Neural crest cell (in vitro differentiated cells): ENCODE measurements around the gene NFE2L1. TPM values are rescaled to one million over a fixed set of nuclear protein-coding genes. Genes with fewer than 3 reads are reported as not detected.
A peak's percentile ranks its signal among the peaks of the same experiment; 100 is the strongest.
"Not testable (repeated sequence)": the region's sequence is repeated elsewhere in the genome, so short reads cannot be mapped to it uniquely, and the experiment has no call there.

Experiments used
- DNase-seq: peaks from one replicate; pipeline ENCODE4 v3.0.0; 2021; ENCODE audit warnings: low read depth, mixed read lengths, low spot score
- H3K27ac Mint-ChIP-seq: one replicate; pipeline ENCODE4 v1.8.0; 2021; ENCODE audit warnings: mild to moderate bottlenecking, mixed read lengths; ENCODE audit not compliant: unreplicated experiment
- H3K27me3 Mint-ChIP-seq: 2 replicates; pipeline ENCODE4 v1.8.0; 2021; ENCODE audit warnings: low read depth, mild to moderate bottlenecking, mixed read lengths
- H3K36me3 Mint-ChIP-seq: 2 replicates; pipeline ENCODE4 v1.8.0; 2021; ENCODE audit warnings: low read depth, mild to moderate bottlenecking, mixed read lengths
- H3K4me1 Mint-ChIP-seq: 2 replicates; pipeline ENCODE4 v1.8.0; 2021; ENCODE audit warnings: mixed read lengths
- H3K4me3 Mint-ChIP-seq: one replicate; pipeline ENCODE4 v1.8.0; 2021; ENCODE audit warnings: mild to moderate bottlenecking, mixed read lengths
- H3K9me3 Mint-ChIP-seq: 2 replicates; pipeline ENCODE4 v1.8.0; 2021; ENCODE audit warnings: mixed read lengths
- CTCF ChIP-seq: fragments of 200-600 bp; sonication (generic); conservative IDR thresholded peaks from 2 replicates; pipeline ENCODE4 v1.5.0; 2021; ENCODE audit warnings: antibody characterized with exemption, mild to moderate bottlenecking
- total RNA-seq: library from RNA; stranded (reverse); gene quantifications from 2 replicates; pipeline ENCODE4 v1.2.1, GENCODE V29; 2021

The NFE2L1 gene
- total RNA-seq, 1 donor from 2014 or later, result 121 TPM

GRCh38 chr17:48027322-48027981, 20.7 kb upstream of the NFE2L1 start:
- no peak for TF ChIP-seq CTCF
- Mint-ChIP-seq H3K9me3 (no peaks in the 10 kb centered on the region), H3K36me3 (no peaks in the 10 kb centered on the region), H3K27me3 (peaks cover 11% of the 10 kb centered on the region), H3K4me3 (no peak overlapping the region), H3K4me1 (peaks cover 36% of the 10 kb centered on the region), H3K27ac (no peak overlapping the region)
- DNase-seq, result no peak

GRCh38 chr17:48028736-48029135, 19.4 kb upstream of the NFE2L1 start:
- Mint-ChIP-seq H3K27me3 (peaks cover 19% of the 10 kb centered on the region), H3K9me3 (no peaks in the 10 kb centered on the region), H3K4me1 (peaks cover 27% of the 10 kb centered on the region)

GRCh38 chr17:48030531-48030930, 17.6 kb upstream of the NFE2L1 start:
- Mint-ChIP-seq H3K27ac (no peak overlapping the region), H3K4me1 (peaks cover 13% of the 10 kb centered on the region), H3K9me3 (no peaks in the 10 kb centered on the region), H3K36me3 (no peaks in the 10 kb centered on the region), H3K4me3 (no peak overlapping the region), H3K27me3 (peaks cover 15% of the 10 kb centered on the region)
- TF ChIP-seq CTCF, result no peak
- DNase-seq, result no peak

More at GRCh38 chr17:48028736-48029135, 19.4 kb upstream of the NFE2L1 start:
- TF ChIP-seq CTCF, result no peak
- no peak overlapping the region for H3K27ac Mint-ChIP-seq
- H3K36me3 Mint-ChIP-seq, result no peaks in the 10 kb centered on the region
- H3K4me3 Mint-ChIP-seq, result no peak overlapping the region
- no peak for DNase-seq

- Mint-ChIP-seq H3K27me3 (peaks cover 21% of the 10 kb centered on the region), H3K36me3 (no peaks in the 10 kb centered on the region), H3K4me1 (no peaks in the 10 kb centered on the region), H3K27ac (peak overlapping the region; percentile 88), H3K4me3 (no peak overlapping the region), H3K9me3 (no peaks in the 10 kb centered on the region)
- DNase-seq, result no peak
- no peak for TF ChIP-seq CTCF
Measured at GRCh38 chr17:48031966-48032365, 16.2 kb upstream of the NFE2L1 start.

- not testable (repeated sequence) for H3K36me3 Mint-ChIP-seq, DNase-seq, H3K9me3 Mint-ChIP-seq, H3K27ac Mint-ChIP-seq, H3K4me1 Mint-ChIP-seq, H3K4me3 Mint-ChIP-seq
- peaks cover 40% of the 10 kb centered on the region for H3K27me3 Mint-ChIP-seq
Measured at GRCh38 chr17:48034734-48035133, 13.4 kb upstream of the NFE2L1 start.

- Mint-ChIP-seq H3K36me3 (no peaks in the 10 kb centered on the region), H3K27me3 (peaks cover 38% of the 10 kb centered on the region), H3K27ac (no peak overlapping the region), H3K9me3 (no peaks in the 10 kb centered on the region), H3K4me3 (peak overlapping the region; percentile 75), H3K4me1 (peaks cover 7% of the 10 kb centered on the region)
- no peak for TF ChIP-seq CTCF
- no peak for DNase-seq
Measured at GRCh38 chr17:48036693-48037035, 11.5 kb upstream of the NFE2L1 start.
